IMR-90 (cell line): ENCODE measurements around the gene KCNMA1. TPM values are rescaled to one million over a fixed set of nuclear protein-coding genes. Genes with fewer than 3 reads are reported as not detected.

Experiments used
- ATAC-seq: fragments of 200-7000 bp; cut with Tn5 transposase; 2 replicates; pipeline ENCODE4 v1.9.1; 2020; ENCODE audit warnings: low read depth, mild to moderate bottlenecking, moderate library complexity
- BruUV-seq: library from RNA; stranded (reverse); fragments of 400-500 nt; replicated peaks from 2 replicates; lab custom pipeline; 2021; lab: Mats Ljungman, UMichigan
- CTCF ChIA-PET: fragments of 300-600 bp; formaldehyde crosslinking; extraction: SDS; loops from one replicate; lab custom pipeline; 2021; ENCODE audit warnings: antibody characterized with exemption; lab: Yijun Ruan, JAX
- POLR2A ChIA-PET: fragments of 300-600 bp; sonication (Branson Sonifier 250); formaldehyde crosslinking; loops from one replicate; lab custom pipeline; 2022; ENCODE audit warnings: antibody characterized with exemption; ENCODE audit not compliant: unreplicated experiment; lab: Charles Lee
- DNase-seq: peaks from one replicate; pipeline ENCODE4 v3.0.0; 2013
- H2AFZ ChIP-seq: replicated peaks from 2 replicates; pipeline ENCODE3; 2013; ENCODE audit warnings: low read length, mild to moderate bottlenecking; ENCODE audit not compliant: poor library complexity
- H2AK5ac ChIP-seq: 2 replicates; pipeline ENCODE4 v1.6.1; 2013; ENCODE audit warnings: low read depth, low read length, inconsistent platforms
- H2AK9ac ChIP-seq: replicated peaks from 2 replicates; pipeline ENCODE3; 2013; ENCODE audit warnings: mild to moderate bottlenecking, low read depth, low read length, moderate library complexity; ENCODE audit not compliant: poor library complexity
- H2BK120ac ChIP-seq: 2 replicates; pipeline ENCODE4 v1.6.1; 2013; ENCODE audit warnings: low read depth, low read length, inconsistent platforms
- H2BK15ac ChIP-seq: 3 replicates; pipeline ENCODE4 v1.6.1; 2013; ENCODE audit warnings: low read depth, low read length, inconsistent platforms
- H2BK20ac ChIP-seq: 2 replicates; pipeline ENCODE4 v1.6.1; 2013; ENCODE audit warnings: low read depth, mild to moderate bottlenecking, inconsistent platforms, low read length, moderate library complexity
- H2BK5ac ChIP-seq: 2 replicates; pipeline ENCODE4 v1.6.1; 2013; ENCODE audit warnings: mild to moderate bottlenecking, low read depth, low read length, inconsistent platforms; ENCODE audit not compliant: poor library complexity, severe bottlenecking
- H3K14ac ChIP-seq: replicated peaks from 2 replicates; pipeline ENCODE4 v1.6.1; 2013; ENCODE audit warnings: low read depth, low read length, inconsistent platforms
- H3K18ac ChIP-seq: 2 replicates; pipeline ENCODE4 v1.6.1; 2013; ENCODE audit warnings: low read depth, low read length, control low read depth
- H3K23ac ChIP-seq: 2 replicates; pipeline ENCODE4 v1.6.1; 2013; ENCODE audit warnings: low read depth, low read length, inconsistent platforms
- H3K27ac ChIP-seq: 2 replicates; pipeline ENCODE4 v1.5.1; 2013; ENCODE audit warnings: mild to moderate bottlenecking, control low read depth, low read length; ENCODE audit not compliant: insufficient read depth
- H3K27me3 ChIP-seq: 2 replicates; pipeline ENCODE4 v1.6.1; 2013; ENCODE audit warnings: low read length; ENCODE audit not compliant: control insufficient read depth, insufficient read depth
- H3K36me3 ChIP-seq: 2 replicates; pipeline ENCODE4 v1.6.1; 2013; ENCODE audit warnings: low read length, mixed read lengths; ENCODE audit not compliant: control insufficient read depth, insufficient read depth
- H3K4ac ChIP-seq: 2 replicates; pipeline ENCODE4 v1.6.1; 2013; ENCODE audit warnings: low read depth, low read length, inconsistent platforms
- H3K4me1 ChIP-seq: 2 replicates; pipeline ENCODE4 v1.6.1; 2013; ENCODE audit warnings: low read length, mixed read lengths; ENCODE audit not compliant: control insufficient read depth, insufficient read depth
- H3K4me2 ChIP-seq: 2 replicates; pipeline ENCODE4 v1.6.1; 2013; ENCODE audit warnings: low read depth, mild to moderate bottlenecking, control low read depth, low read length, moderate library complexity
- H3K4me3 ChIP-seq: 2 replicates; pipeline ENCODE4 v1.5.1; 2013; ENCODE audit warnings: low read depth, mild to moderate bottlenecking, control low read depth, low read length, moderate library complexity; ENCODE audit not compliant: insufficient read depth
- H3K56ac ChIP-seq: 2 replicates; pipeline ENCODE4 v1.6.1; 2013; ENCODE audit warnings: low read length, inconsistent platforms; ENCODE audit not compliant: insufficient read depth; ENCODE audit errors: extremely low read depth
- H3K79me1 ChIP-seq, 2 experiments: 2 replicates each; pipeline ENCODE4 v1.6.1; 2013; ENCODE audit warnings: low read length in 2 of 2, inconsistent platforms in 1 of 2, low read depth in 1 of 2
- H3K9ac ChIP-seq: 2 replicates; pipeline ENCODE4 v1.6.1; 2013; ENCODE audit warnings: low read depth, low read length, control low read depth
- H3K9me1 ChIP-seq: 2 replicates; pipeline ENCODE4 v1.6.1; 2013; ENCODE audit warnings: low read length, inconsistent platforms; ENCODE audit not compliant: insufficient read depth
- H3K9me3 ChIP-seq: 2 replicates; pipeline ENCODE4 v1.6.1; 2013; ENCODE audit warnings: low read length; ENCODE audit not compliant: control insufficient read depth, insufficient read depth
- H4K20me1 ChIP-seq: 2 replicates; pipeline ENCODE4 v1.6.1; 2013; ENCODE audit warnings: low read length, inconsistent platforms; ENCODE audit not compliant: insufficient read depth
- H4K5ac ChIP-seq: 2 replicates; pipeline ENCODE4 v1.6.1; 2013; ENCODE audit warnings: mild to moderate bottlenecking, low read depth, low read length, control low read depth
- H4K8ac ChIP-seq, 2 experiments: 2 replicates each; pipeline ENCODE4 v1.6.1; 2013; ENCODE audit warnings: low read depth in 2 of 2, low read length in 2 of 2, control low read depth in 1 of 2, inconsistent platforms in 1 of 2
- H4K91ac ChIP-seq: 2 replicates; pipeline ENCODE4 v1.6.1; 2013; ENCODE audit warnings: low read depth, low read length, inconsistent platforms; ENCODE audit not compliant: insufficient read depth
- BHLHE40 ChIP-seq: fragments of 150-350 bp; IDR thresholded peaks from 2 replicates; pipeline ENCODE4 v1.6.1; 2016; ENCODE audit warnings: mild to moderate bottlenecking, low read depth, low read length
- CEBPB ChIP-seq: IDR thresholded peaks from 2 replicates; pipeline ENCODE4 v1.6.1; 2012; ENCODE audit warnings: low read depth, low read length, improper control_type of control experiment
- MAFK ChIP-seq: IDR thresholded peaks from 2 replicates; pipeline ENCODE4 v1.6.1; 2012; ENCODE audit warnings: low read depth, low read length, improper control_type of control experiment
- MXI1 ChIP-seq: IDR thresholded peaks from 2 replicates; pipeline ENCODE4 v1.6.1; 2012; ENCODE audit warnings: low read depth, mild to moderate bottlenecking, low read length, moderate library complexity, borderline replicate concordance
- RAD21 ChIP-seq: IDR thresholded peaks from 2 replicates; pipeline ENCODE4 v1.6.1; 2012; ENCODE audit warnings: low read length, improper control_type of control experiment
- WGBS, 2 experiments: methylation state at CpG; one replicate each; pipeline versions ENCODE4 v1.1.5 to v1.1.7; 2013; ENCODE audit warnings: missing lambda C conversion rate in 2 of 2; ENCODE audit not compliant: insufficient read length in 1 of 2; ENCODE audit errors: extremely low coverage in 2 of 2; 5-methylcytosine and 5-hydroxymethylcytosine counted together
- dilution Hi-C: fragments of 300-500 bp; cut with HindIII; formaldehyde crosslinking; loops from one replicate; pipeline ENCODE4 v1.14.3; 2018; ENCODE audit warnings: low sequenced_read_pairs; ENCODE audit not compliant: unreplicated experiment
- in situ Hi-C: fragments of 300-500 bp; cut with MboI; formaldehyde crosslinking; loops from 3 replicates; pipeline ENCODE4 v1.14.3; 2019; ENCODE audit warnings: low sequenced_read_pairs, inconsistent platforms, mixed read lengths
- intact Hi-C: fragments of 100-400 bp; cut with micrococcal nuclease; formaldehyde crosslinking; loops from 2 replicates; pipeline ENCODE4 v1.10.0; 2022
- polyA plus RNA-seq, 3 experiments: library from polyadenylated mRNA; depleted of rRNA; stranded (reverse); fragments of >200 nt; gene quantifications; 2 replicates each; pipeline ENCODE4 v1.2.3, GENCODE V29; 2012; ENCODE audit warnings: low replicate concordance in 1 of 3
- total RNA-seq: library from RNA; depleted of rRNA; stranded (reverse); fragments of >200 nt; gene quantifications from 2 replicates; pipeline ENCODE4 v1.2.3, GENCODE V29; 2012
- TF ChIP-seq, protein P1 (sequence below): fragments of 150-350 bp; IDR thresholded peaks from 2 replicates; pipeline ENCODE4 v1.6.1; 2016; ENCODE audit warnings: low read depth, mild to moderate bottlenecking, low read length, moderate library complexity, borderline replicate concordance

KCNMA1 gene
- total and polyA plus RNA-seq, 2 of the 4 experiments (the other 2 are of a cell fraction), result 25.6 to 29.6 TPM

- no peak overlapping the region for H3K27ac ChIP-seq
- CTCF ChIA-PET, result interaction anchor here (0.6 kb wide), 1 partner anchor 11 kb away, joined by 3 read pairs; no protein-coding TSS in a partner anchor
- H2AK9ac ChIP-seq, result no peak overlapping the region
- no peak overlapping the region for H4K5ac ChIP-seq
- no TSS peak for BruUV-seq
- H2AFZ ChIP-seq, result no peak overlapping the region
- DNase-seq, result no peak
- H2BK15ac ChIP-seq, result no peak overlapping the region
- H3K4me3 ChIP-seq, result no peak overlapping the region
- no peak overlapping the region for H3K4me2 ChIP-seq
- POLR2A ChIA-PET, result no interaction called here
- no peak overlapping the region for H4K8ac ChIP-seq
- H2AK5ac ChIP-seq, result no peak overlapping the region
- H3K14ac ChIP-seq, result no peak overlapping the region
- no peak overlapping the region for H4K91ac ChIP-seq
- ATAC-seq, result no peak
- intact Hi-C loops (no loop called here), in situ Hi-C loops (no loop called here), dilution Hi-C loops (no loop called here)
- no peaks in the 10 kb centered on the region for H3K36me3 ChIP-seq
- H2BK5ac ChIP-seq, result no peak overlapping the region
- peaks cover 4 to 13% of the 10 kb centered on the region in 2 experiments; a peak in 2 of 4 replicates for H3K79me1 ChIP-seq
- H3K9me1 ChIP-seq, result peaks cover 5% of the 10 kb centered on the region; the same call in 1 of the 2 replicates
- WGBS, 2 experiments, result 80% methylated on average over 1 of the region's 5 CpGs; no CpG with 5 or more reads in 1 of the 2 experiments
- TF ChIP-seq CEBPB, result no peak
- TF ChIP-seq, protein P1, sequence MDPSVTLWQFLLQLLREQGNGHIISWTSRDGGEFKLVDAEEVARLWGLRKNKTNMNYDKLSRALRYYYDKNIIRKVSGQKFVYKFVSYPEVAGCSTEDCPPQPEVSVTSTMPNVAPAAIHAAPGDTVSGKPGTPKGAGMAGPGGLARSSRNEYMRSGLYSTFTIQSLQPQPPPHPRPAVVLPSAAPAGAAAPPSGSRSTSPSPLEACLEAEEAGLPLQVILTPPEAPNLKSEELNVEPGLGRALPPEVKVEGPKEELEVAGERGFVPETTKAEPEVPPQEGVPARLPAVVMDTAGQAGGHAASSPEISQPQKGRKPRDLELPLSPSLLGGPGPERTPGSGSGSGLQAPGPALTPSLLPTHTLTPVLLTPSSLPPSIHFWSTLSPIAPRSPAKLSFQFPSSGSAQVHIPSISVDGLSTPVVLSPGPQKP, result no peak
- no peak for TF ChIP-seq BHLHE40
- TF ChIP-seq RAD21, result no peak
- no peak for TF ChIP-seq MAFK
- no peak for TF ChIP-seq MXI1
- no peak overlapping the region for H3K9ac ChIP-seq
- no peak overlapping the region for H2BK120ac ChIP-seq
- no peak overlapping the region for H3K56ac ChIP-seq
- H3K27me3 ChIP-seq, result no peaks in the 10 kb centered on the region
- no peaks in the 10 kb centered on the region for H4K20me1 ChIP-seq
- no peak overlapping the region for H3K18ac ChIP-seq
- no peak overlapping the region for H3K4ac ChIP-seq
- no peak overlapping the region for H2BK20ac ChIP-seq
- H3K23ac ChIP-seq, result no peak overlapping the region
- no peaks in the 10 kb centered on the region; the same call in 1 of the 2 replicates for H3K4me1 ChIP-seq
- no peaks in the 10 kb centered on the region for H3K9me3 ChIP-seq
Measured at GRCh38 chr10:77616766-77617165, 20.8 kb downstream of the KCNMA1 start.
